Subcutaneous adipose tissue (tissue), 4 donors: ENCODE results near the gene EXOC4. TPM values are rescaled to one million over a fixed set of nuclear protein-coding genes. Genes with fewer than 3 reads are reported as not detected.

Experiments
- total RNA-seq, 4 donors: library from RNA; depleted of rRNA; stranded (reverse); fragments of >200 nt; gene quantifications; one replicate each; pipeline ENCODE4 v1.1.0, GENCODE V29; 2016
- TF ChIP-seq, protein P1 (sequence below): fragments of 450-650 bp; IDR thresholded peaks from one replicate; pipeline ENCODE4 v1.5.1; 2016; ENCODE audit warnings: low read depth, mild to moderate bottlenecking, control low read depth, antibody characterized with exemption, moderate library complexity

The EXOC4 gene
- total RNA-seq, 4 donors from 2014 or later, result 62.9 to 84.3 (median 77.3) TPM

DNA sequence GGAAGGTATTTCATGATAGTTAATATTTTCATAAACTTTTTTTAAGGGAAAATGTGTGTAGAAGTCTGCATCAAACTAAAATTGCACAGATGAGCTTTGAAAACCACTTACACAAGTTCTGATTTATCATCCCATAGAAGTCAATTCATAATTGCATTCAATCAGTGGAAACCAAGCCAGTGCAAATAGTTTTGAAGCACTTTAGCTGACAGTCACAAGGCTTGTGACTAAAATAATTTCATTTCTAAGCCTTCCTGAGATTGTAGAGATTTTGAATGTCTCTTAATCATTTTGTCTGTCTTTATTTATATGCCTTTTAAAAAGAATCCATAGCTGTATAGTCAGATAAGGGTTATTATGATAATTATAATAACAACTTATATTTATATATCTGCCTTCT, 41.4 kb downstream of the EXOC4 start:
- TF ChIP-seq, protein P1, sequence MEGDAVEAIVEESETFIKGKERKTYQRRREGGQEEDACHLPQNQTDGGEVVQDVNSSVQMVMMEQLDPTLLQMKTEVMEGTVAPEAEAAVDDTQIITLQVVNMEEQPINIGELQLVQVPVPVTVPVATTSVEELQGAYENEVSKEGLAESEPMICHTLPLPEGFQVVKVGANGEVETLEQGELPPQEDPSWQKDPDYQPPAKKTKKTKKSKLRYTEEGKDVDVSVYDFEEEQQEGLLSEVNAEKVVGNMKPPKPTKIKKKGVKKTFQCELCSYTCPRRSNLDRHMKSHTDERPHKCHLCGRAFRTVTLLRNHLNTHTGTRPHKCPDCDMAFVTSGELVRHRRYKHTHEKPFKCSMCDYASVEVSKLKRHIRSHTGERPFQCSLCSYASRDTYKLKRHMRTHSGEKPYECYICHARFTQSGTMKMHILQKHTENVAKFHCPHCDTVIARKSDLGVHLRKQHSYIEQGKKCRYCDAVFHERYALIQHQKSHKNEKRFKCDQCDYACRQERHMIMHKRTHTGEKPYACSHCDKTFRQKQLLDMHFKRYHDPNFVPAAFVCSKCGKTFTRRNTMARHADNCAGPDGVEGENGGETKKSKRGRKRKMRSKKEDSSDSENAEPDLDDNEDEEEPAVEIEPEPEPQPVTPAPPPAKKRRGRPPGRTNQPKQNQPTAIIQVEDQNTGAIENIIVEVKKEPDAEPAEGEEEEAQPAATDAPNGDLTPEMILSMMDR, result no peak

DNA sequence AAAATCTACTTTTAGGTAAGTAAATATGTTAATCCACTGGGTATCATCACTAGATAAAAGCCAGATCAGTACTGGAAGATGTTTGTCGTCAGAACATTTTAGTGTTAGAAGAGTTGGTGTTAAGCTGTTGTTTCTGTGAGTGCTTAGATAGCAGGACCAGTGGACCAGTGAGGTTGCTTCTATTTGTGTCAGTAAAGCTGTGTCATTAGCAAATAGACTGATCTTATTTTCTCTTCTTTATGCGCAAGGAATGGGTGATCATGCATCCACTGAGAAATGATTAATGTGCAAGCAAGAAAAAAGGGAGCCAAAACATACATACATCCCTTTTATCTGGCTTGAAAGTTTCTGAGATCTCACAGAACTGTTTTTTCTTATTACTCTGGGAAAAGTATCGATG, 42.6 kb downstream of the EXOC4 start:
- TF ChIP-seq, protein P1, result no peak

DNA sequence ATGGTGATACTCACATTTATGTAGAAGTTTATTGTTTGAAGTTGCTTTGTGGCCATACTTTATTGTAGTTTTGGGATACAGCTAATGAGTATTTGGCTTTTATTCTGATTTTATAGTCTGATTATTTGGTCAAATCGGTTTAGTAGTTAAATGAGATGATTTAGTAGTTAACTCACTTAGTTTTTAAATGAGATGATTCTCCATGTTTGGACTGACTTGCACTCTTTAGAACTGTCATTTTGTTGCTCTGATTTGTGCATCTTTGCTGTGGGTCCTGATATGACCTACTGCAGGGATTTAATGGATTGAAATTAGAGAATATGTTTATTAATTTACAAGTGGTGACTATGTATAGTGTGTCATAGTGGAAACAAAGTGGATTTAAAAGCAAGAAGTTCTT, 44.2 kb downstream of the EXOC4 start:
- TF ChIP-seq, protein P1, result no peak

DNA sequence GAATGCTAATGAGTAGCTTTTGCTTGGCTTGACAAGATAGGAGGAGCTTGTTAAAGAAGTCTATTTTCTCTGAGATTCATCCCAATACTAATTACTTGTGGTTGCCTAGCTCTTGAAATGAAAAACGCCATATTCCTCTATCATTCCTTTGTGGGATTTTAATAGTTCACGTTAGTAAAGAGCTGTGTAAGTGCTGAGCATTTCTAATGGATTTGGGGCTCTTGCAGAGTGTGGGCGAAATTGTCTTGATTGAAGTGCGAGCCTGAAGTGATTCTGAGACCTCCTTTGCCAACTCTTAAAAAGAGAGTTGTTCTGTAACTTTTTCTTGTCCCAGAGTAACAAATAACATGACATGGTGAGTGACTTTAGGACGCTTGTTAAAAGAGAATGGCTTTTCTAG, 45.2 kb downstream of the EXOC4 start:
- TF ChIP-seq, protein P1, result no peak

DNA sequence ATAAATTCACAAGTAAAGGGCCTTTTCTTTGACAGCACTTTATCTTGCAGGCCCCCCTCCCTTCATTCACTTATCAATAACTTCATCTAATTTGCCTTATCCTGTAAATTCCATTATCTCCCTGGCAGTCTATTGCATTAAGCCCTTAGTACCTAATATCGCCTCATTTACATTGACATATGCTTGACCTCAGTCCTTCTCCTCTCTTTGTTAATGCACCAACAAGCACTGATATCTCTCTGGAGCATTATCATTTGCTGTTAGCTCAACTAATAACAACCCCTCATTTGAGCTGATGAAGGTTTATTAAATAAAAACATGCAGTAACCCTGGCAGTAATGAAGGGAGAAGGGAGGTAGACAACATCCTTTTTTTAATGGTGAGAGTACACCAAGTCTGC, 46.8 kb downstream of the EXOC4 start:
- TF ChIP-seq, protein P1, result no peak

DNA sequence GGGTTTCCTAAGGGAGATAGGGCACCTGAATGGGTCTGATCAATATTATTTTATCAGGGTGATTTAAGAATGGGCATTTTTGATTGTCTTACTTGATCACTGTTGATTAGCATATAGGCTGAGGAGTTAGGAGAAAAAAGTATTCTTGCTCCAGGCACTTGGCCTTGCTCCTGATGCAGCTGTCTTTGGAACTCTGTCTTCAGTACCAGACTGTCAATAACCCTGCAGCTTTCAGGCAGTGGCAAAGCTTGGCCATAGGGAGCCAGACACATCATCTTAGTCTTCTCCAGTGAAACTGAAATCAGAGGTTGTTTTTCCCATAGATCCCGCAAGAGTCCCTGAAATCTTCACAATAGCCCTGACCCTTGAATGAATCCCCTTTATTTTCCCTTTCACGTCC, 47.2 kb downstream of the EXOC4 start:
- TF ChIP-seq, protein P1, result no peak

DNA sequence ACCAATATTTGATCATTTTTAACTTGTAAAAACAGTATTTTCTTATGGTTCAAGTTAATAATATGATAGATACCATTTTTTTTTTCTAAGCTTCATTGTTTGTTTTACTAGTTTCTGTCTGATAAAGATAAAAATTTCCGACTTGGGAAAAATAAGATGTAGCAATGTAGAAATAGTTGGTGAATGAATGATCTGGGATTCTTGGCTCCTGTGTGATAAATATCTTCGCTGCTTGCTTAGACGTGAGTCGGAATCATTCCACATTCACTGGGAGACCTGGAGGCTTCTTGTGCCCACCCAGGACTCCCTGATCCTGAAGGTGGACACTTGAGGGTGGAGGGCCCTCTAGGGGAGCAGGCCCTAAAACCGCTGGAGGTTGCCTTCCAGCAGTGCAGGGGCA, 47.9 kb downstream of the EXOC4 start:
- TF ChIP-seq, protein P1, result no peak
